GF-D8 (cell line): ENCODE results near the gene KAT8.

Experiments
- DNase-seq: peaks from one replicate; lab custom pipeline; 2025; lab: John Stamatoyannopoulos, UW

Gene KAT8

GRCh38 chr16:31108035-31108793 is 9.2 kb upstream of the KAT8 start, which contains the start of gene BCKDK:
BCKDK (plus strand) TSS chr16:31108386; CDS start chr16:31109224, 838 bp downstream.
- peak; percentile 28 for DNase-seq

GRCh38 chr16:31108794-31109558 is 8.5 kb upstream of the KAT8 start:
- no peak for DNase-seq

- DNase-seq = no peak
These were observed 7.8 kb upstream of the KAT8 start for GRCh38 chr16:31109622-31110021.

GRCh38 chr16:31110106-31111034 is 7.1 kb upstream of the KAT8 start:
- no peak for DNase-seq

GRCh38 chr16:31111881-31112466 is 5.5 kb upstream of the KAT8 start:
- DNase-seq = no peak

GRCh38 chr16:31112711-31113110 is 4.8 kb upstream of the KAT8 start:
- no peak for DNase-seq

GRCh38 chr16:31113121-31114120 is 4.0 kb upstream of the KAT8 start:
- DNase-seq = peak; percentile 79

- no peak for DNase-seq
These were observed 3.0 kb upstream of the KAT8 start for GRCh38 chr16:31114468-31114867.

- peak; percentile 24 for DNase-seq
These were observed 1.0 kb downstream of the KAT8 start for GRCh38 chr16:31118223-31119155.

- no peak for DNase-seq
These were observed 2.7 kb downstream of the KAT8 start for GRCh38 chr16:31120129-31120528.

GRCh38 chr16:31125844-31126243 is 8.4 kb downstream of the KAT8 start:
- DNase-seq = no peak

GRCh38 chr16:31127182-31127581 is 9.7 kb downstream of the KAT8 start:
- no peak for DNase-seq

GRCh38 chr16:31128711-31129567 is 11.5 kb downstream of the KAT8 start:
- peak; percentile 99 for DNase-seq

GRCh38 chr16:31129568-31130335 is 12.3 kb downstream of the KAT8 start:
- peak; percentile 41 for DNase-seq

GRCh38 chr16:31130336-31130891 is 12.9 kb downstream of the KAT8 start:
- DNase-seq = peak; percentile 58

- DNase-seq = no peak
These were observed 13.4 kb downstream of the KAT8 start for GRCh38 chr16:31130899-31131298.

GRCh38 chr16:31131416-31131815 is 14.0 kb downstream of the KAT8 start:
- no peak for DNase-seq
